ENCODE data around the gene SKOR1.

SKOR1 gene

DNA sequence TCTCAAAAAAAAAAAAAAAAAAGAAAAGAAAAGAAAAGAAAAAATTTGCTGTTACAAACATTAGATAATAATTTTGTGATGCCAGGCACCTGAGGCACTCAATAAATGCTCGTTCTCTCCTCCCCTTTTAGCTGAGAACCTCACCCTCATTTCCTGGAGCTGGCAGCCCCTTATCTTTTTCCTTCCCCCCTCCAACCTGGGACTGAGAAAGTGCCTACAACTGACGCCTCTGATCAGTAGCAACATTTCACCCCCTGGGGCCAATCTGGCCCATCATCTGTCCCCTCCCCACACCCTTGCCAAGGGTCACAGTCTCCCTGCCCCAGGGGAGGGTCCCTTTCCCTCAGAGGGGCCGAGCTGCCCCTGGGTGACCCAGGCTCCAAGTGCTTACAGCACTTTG, 27.1 kb downstream of the SKOR1 start:
- DNase-seq = no peak
- no peak for ATAC-seq

DNA sequence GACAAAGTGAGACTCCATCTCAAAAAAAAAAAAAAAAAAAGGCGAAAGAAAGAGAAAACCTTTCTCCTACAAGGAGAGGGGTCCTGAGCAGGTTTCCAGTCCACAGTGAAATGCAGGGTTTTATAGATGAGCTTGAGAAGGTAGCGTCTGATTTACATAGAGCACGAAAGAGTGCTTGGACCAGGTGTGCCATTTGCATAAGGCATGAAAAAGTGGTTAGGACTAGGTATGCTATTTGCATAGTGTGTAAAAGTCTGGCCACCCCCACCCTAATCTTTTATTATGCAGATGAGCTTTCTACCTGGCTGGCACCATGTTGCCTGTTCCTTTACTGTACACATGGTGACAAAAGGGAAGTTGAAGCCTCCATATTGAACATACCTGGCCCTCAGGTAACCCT, 28.1 kb downstream of the SKOR1 start:
- no peak for ATAC-seq
- no peak for DNase-seq

DNA sequence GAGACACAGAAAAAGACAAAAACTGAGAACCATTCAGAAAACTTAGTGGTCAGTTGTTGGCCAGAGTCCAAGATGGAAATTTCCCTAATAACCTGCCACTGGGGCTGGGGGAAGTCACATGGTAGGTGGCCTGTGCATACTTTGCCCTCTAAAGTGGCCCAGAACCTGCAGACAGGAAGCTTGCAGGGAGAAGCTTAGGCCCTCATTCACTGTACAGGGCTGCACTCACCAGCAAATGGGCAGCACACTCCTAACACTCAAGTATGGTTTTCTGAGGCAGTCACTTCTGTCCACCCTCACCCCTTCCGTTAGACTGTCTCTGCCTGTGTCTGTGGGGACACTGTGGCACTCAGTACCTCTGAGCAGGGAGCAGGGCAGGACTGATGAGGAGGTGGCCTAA, 29.0 kb downstream of the SKOR1 start:
- ATAC-seq (no peak), DNase-seq (no peak)

DNA sequence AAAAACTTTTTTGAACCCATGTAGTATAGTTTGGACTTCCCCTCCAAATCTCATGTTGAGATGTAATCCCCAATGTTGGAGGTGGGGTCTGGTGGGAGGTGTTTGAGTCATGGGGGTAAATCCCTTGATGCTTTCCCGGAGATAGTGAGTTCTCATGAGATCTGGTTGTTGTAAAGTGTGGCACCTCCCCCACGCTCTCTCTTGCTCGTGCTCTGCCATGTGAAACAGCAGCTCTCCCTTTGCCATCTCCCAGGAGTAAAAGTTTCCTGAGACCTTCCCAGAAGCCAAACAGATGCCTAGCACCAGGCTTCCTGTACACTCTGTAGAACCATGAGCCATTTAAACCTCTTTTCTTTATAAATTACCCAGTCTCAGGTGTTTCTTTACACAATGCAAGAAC, 30.5 kb downstream of the SKOR1 start:
- ATAC-seq = peak; percentile 70
- no peak for DNase-seq

DNA sequence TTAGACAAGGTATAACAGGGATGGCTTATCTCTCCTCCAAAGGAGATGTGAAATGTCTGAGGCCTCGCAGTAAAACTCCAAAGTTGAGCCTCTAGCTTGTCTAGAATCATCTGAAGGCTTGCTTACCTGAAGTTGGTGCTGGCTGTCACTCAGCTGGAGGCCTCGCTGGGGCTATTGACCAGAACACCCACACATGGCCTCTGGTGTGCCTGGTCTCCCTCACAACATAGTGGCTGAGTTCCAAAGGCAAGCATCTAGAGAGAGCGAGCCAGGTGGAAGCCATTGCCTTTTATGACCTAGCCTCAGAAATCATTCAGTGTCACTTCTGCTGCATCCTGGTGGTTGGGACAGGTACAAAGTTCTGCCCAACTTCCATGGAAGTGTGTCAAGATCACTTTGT, 31.9 kb downstream of the SKOR1 start:
- DNase-seq (no peak), ATAC-seq (no peak)

DNA sequence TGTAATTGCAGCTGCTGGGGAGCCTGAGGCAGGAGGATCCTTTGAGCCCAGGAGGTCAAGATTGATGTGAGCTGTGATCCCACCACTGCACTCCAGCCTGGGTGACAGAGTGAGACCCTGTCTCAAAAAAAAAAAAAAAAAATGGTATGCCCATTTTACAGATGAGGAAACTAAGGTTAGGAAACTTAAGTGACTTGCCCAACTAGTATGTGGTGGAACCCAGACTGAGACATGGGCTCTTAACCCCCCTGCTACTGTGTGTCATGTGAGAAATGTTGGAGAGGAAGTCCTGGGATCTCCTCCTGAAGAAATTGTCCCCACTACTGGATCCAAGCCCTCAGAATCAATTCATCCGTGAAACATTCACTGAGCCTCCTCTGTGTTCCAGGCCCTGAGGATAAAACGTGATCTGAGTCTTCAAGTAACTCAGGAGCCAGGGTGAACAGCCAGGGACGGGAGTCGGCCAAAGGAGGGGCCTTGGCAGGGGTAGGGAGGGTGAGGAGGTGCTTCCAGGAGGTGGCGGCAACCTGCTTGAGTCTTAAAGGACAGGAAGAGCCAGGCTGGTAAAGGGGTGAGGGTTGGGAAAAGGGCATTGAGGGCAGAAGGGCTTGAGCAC, 34.1 kb downstream of the SKOR1 start:
- no peak for DNase-seq
- no peak for ATAC-seq

DNA sequence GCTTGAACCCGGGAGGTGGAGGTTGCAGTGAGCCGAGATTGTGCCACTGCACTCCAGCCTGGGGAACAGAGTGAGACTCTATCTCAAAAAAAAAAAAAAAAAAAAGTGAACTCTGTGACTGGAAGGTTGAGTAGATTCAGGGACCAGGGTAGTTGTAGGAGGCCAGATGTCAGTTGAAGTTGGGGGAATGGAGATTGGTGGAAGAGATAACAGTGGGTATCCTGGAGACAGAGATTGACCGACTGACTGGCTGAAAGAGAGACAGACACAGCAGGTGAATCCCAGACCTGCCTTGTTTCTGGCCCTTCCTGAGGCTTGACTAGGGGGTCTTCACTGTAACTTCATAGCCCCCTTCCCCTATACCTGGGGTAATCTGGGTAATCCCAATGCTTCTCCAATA, 36.7 kb downstream of the SKOR1 start:
- no peak for ATAC-seq
- DNase-seq = no peak

DNA sequence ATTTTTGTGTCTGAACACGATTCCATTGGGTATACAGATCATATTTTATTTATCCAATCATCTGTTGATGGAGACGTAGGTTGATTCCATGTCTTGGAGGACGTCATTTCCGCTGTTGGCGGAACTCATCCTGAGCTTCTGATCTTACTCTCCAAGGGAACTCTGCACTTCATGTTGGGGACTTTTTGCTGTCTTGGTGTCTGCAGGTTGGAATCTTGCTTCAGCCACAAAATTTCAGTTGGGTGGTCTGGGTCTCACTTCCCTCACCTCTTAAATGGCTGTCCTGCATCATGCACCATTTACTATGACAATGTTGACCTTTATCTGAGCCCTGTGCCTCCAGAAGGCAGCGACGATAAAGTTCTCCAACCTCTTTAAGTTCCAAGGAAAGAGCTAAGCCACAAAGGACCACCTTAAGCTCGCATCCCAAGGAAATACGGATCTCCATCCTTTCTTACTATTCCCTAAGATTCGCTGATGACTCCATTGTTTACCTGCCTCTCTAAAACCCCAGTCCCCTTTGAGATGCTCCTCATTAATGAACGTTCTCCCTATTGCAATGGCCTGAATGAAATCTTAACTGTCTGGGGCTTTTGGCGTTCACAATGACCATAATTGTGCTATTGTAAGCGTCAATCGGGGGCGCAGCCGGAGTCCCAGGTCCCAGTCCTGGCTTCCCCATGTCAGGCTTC, 37.6 kb downstream of the SKOR1 start:
- ATAC-seq = no peak
- no peak for DNase-seq

DNA sequence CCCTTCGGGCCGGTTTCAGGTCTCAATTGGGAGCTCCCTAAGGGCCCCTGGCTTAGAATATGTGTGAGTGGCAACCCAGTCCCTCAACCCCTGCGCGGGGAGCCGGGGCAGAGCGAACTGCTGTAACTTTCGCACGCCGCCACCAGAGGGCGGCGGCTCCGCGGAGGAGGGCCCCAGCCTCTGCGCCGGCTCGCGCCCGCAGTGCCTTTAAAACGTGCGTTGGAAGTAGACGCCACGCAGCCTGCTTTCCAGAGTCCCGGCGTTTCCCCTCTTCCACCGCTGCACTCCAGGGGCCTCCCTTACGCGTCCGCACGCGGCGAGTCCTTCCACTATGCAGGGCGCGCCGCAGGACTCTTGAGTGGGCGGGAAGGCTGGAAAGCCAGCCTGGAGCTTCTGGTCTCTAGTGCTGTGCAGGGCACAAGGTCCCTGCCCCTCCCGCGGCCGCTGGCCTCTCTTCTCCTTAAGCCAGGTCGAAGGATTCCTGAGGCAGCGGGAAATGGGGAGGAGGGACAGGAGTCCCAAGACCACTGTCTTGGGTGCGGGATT, 38.2 kb downstream of the SKOR1 start:
- ATAC-seq (peak; percentile 97), DNase-seq (peak; percentile 78)

DNA sequence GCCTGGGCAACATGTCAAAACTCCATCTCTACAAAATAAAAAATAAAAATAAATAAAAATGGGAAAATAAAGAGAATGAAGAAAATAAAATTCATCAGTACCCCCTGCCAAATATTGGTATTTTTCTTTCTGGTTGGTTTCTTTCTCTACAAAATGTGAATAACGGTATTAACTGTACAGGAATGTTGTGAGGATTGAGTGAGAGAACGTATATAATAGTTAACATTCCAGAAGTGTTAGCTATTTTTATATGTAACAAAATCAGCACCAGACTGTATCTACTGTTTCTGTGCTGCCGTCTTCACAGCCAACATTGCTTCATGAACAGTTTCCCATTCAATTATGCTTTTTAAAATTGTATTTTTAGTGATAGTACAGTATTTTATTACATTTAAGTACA, 40.0 kb downstream of the SKOR1 start:
- ATAC-seq (no peak), DNase-seq (no peak)

DNA sequence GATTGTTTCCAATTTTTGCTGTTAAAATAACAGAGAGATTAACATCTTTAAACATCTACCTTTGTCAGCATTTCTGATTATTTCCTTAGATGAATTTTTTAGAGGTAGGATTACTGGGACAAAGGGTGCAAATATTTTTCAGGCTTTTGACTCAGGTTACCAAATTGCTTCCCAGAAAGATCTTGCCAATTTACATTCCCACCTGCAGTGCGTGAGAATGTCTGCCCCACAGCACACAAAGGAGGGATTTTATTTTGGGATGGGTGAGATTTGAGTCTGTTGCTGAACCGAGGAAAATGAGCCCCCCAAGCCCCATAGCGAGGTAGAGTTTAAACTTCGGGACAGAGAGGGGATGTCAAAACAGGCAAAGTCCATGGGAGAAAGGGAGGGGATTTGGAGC, 40.5 kb downstream of the SKOR1 start:
- no peak for ATAC-seq
- DNase-seq = no peak

DNA sequence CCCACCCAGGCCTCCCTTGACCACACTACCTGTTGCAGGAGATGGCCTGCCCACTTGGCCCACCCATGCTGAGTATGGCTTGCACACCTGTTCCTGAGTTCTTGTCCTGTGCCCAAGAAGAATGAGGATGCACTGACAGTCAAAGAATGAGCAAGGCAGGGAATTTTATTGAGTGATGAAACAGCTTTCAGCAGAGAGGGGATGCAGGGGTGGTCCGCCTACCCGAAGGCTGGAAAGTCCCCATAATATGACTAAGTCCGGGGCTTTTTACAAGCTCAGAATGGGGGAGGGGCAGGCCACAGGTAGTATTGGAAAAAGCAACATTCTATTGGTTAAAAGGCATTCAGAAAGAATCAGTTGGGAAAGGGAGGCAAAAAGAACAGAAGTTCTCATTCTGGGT, 44.4 kb downstream of the SKOR1 start:
- ATAC-seq (no peak), DNase-seq (peak; percentile 22)

DNA sequence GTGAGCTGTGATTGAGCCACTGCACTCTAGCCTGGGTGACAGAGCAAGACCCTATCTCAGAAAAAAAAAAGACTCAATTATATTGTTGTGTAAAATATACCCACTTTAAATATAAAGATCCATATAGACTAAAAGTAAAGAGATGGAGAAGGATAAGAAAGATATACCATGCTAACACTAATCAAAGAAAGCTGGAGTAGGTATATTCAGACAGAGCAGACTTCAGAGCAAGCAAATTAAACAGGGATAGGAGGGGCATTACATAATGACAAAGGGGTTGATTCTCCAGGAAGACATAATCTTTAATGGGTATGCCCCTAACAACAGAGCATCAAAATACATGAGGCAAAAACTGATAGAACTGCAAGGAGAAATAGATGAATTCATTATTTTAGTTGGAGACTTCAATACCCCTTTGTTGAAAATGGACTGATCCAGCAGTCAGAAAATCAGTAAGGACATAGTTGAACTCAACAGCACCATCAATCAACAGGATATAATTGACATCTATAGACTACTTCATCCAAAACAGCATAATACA, 45.6 kb downstream of the SKOR1 start:
- ATAC-seq (no peak), DNase-seq (no peak)

DNA sequence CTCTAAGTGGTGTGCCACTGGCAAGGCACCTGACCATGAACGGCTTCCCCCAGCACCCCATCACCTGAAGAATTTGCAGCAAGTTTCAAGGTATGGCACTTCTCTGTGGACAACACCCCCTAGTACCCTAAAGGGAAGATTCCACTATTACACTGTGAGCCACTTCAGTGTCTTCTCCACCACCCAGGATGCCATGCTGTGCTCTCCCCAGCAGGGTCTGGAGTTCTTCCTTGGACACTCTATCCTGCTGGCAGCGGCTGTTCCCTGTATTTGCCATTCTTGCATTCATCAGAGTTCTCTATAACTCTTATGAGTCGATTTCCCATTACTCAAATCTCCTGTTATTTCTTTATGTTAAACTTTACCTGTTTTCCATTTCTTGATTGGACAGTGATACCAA, 48.5 kb downstream of the SKOR1 start:
- no peak for ATAC-seq
- no peak for DNase-seq

DNA sequence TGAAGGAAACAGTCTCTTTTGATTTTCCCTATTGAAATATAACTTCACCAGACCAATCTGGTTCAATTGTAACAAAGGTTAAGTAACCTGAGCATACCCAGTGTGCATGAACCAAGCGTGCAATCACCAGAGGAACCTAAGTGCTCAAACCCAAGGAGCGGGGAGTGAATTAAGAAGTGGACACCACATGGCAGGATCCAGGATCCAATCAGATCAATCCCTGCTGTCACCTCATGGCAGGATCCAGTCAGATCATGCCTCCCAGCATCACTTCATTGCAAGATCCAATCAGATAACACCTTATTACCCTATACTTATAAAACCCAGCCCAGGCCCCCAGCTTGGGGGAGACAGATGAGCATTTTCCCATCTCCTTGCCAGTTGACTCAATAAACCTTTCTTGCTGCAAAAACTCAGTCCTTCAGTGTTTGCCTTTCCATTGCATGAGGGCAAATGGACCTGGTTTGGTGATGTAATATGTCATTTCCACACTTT, 53.5 kb downstream of the SKOR1 start:
- ATAC-seq (no peak), DNase-seq (no peak)

DNA sequence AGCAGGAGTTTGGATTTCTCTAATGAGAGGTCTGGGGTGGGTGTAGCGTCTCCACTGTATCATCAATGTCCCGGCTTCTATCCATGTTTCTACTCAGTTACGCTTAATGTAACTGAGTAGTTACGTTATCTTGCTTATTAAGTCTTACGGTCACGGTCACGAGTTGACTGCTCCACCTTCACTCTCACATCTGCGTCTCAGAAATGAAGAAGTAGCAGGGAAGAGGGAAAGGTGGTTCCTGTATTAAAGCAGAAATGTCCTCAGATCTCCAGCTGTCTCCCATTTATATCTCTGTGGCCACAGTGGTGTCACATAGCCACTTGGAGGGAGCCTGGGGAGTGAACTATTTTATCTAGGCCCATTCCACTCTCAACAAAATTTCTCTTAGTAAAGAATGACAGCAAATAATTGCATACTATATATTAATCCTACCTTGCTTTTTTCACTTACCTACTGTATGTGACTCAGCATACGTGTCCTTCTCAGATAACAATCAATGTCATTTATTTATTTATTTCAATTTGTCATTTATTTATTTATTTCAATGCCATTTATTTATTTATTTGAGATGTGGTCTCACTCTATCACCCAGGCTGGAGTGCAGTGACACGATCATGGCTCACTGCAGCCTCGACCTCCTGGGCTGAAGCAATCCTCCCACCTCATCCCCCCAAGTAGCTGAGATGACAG, 54.3 kb downstream of the SKOR1 start:
- DNase-seq (no peak), ATAC-seq (no peak)

DNA sequence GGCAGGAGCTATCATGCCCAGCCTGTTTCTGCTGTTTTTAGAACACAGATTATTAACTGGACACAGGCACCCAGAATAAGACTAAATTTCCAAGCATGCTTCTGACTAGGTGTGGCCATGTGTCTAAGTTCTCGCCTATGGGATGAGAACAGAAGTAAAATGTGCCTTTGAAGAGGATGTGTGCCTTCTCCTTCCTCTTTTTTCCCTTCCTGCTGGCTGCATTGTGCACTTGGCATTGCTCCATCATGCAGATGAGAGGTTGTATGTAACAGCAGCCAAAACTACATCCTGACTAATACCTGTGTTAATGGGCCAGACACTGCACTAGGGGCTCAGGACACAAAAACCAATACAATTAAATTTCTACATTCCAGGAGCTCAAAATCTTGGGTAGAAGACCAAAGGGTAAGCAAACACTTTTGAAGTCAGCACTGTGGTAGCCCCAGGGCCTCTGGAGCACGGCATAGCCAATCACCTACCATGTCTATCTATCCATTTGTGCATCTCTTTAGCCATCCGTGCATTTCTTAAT, 55.4 kb downstream of the SKOR1 start:
- DNase-seq (no peak), ATAC-seq (no peak)

DNA sequence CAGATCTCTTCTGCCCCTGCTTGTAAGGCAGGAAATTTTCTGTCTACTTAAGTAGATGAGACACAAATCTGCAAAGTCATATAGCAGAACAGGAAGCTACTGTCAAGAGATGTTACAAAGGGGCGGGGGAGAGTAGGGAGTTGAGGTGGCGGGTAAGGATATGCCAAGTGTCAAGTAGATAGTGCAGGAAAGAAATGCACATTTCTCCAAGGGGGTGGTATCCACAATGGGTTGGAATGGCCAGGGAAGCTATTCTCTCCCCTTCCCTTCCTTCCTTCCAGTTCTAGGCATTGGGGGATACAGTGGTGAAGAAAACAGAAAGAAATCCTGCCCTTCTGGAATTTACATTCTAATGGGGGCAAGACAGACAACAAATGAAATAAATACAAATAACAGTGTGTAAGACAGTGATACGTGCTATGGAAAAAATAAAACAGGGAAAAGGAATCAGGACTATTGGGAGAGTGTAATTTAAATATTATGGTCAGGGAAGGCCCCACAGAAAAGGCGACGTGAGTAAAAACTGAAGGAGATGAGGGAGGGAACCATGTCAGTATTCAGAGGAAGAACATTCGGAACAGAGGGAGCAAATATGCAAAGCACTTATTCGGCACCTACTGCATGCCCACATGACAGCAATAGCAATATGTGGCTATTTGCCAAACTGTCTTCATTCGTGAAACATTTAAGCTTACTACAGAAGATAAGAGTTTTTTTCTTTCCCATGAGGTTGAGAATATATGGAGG, 57.4 kb downstream of the SKOR1 start:
- no peak for ATAC-seq
- DNase-seq = no peak

DNA sequence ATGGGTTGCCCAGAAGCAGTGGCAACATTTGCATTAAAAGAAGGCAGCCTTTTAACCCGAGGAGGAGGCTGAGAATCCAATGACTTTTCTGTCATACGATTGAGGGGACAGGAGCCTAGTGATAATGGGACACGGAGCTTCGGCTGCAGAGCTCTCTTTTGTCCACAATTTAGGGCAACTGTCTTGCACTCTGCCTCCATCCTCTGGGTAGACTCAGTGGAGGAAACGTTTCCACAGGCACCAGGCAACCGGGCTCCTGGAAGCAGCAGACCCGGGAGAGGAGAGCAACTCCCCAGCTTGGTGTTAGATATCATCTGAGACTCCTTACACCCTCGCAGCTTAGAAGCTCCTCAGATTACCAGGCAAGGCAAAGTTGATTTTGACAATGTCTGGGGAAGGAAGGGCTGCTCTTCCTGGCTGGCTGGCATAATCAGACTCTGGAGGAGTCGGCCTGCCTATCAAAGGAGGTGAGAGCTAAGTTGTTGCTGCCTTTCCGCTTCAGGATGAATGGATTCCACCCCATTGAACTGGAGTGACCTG, 58.0 kb downstream of the SKOR1 start:
- DNase-seq (no peak), ATAC-seq (no peak)

DNA sequence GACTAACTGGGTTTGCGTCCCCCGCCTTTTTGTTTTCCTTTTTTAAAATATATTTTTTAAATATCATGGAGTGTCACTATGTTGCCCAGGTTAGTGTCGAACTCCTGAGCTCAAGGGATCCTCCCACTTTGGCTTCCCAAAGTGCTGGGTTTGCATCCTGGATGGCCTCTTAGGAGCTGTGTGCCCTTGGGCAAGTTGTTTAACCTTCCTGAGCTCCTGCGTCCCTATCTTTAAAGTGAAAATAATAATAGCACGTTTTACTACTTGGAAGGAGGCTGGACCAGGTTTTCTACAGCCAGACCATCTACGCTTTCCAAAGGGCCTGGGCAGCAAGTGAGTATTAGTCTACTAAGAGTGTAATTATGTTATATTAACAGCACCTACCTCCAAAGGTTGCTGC, 58.7 kb downstream of the SKOR1 start:
- DNase-seq = no peak
- ATAC-seq = no peak
